Omental fat pad (tissue), 4 donors: ENCODE measurements around the gene SFXN3. TPM values are rescaled to one million over a fixed set of nuclear protein-coding genes. Genes with fewer than 3 reads are reported as not detected.

ENCODE experiments used
- ATAC-seq: fragments of 150-250 bp; one replicate; pipeline ENCODE4 v1.9.1; 2016; ENCODE audit warnings: mild to moderate bottlenecking, moderate library complexity; ENCODE audit not compliant: low FRiP score
- DNase-seq: peaks from one replicate; pipeline ENCODE4 v3.0.0-alpha.2; 2019; ENCODE audit warnings: low spot score
- total RNA-seq, 4 donors: library from RNA; depleted of rRNA; stranded (reverse); fragments of >200 nt; gene quantifications; one replicate each; pipeline ENCODE4 v1.1.0, GENCODE V29; 2016
- TF ChIP-seq, protein P1 (sequence below), 3 donors: fragments of 450-650 bp; IDR thresholded peaks; one replicate each; pipeline ENCODE4 v1.5.1; 2016 to 2017; ENCODE audit warnings: antibody characterized with exemption in 3 of 3, mild to moderate bottlenecking in 3 of 3, moderate library complexity in 2 of 3

SFXN3 gene
- total RNA-seq, 4 donors from 2014 or later = 54.8 to 97.3 (median 71.2) TPM

DNA sequence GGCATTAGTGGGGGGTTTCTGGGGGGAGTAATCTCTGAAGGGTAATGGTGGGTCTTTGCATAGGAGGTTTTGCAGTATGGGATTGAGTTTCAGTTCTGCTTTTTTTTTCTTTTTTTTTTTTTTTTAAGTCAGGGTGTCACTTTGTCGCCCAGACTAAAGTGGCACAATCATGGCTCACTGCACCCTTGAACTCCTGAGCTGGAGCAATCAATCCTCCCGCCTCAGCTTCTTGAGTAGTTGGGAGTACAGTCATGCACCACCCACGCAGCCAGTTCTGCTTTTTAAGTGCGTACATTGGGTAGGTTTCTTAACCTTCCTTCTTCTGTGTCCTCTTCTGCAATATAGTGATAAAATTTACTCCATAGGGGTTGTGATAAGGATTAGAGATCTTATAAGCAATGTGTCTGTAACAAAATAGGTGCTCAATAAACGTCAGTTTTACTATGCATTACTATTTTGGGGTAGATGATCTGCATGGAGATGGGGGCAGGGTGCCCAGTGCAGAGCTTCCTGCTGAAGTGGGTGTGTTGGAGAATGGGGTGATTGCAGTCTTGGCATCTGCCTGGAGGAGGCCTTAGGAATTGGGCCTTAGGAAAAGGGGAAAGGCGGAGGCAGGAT lies 40.3 kb downstream of the SFXN3 start:
- ATAC-seq (no peak), DNase-seq (no peak)
- TF ChIP-seq, protein P1, sequence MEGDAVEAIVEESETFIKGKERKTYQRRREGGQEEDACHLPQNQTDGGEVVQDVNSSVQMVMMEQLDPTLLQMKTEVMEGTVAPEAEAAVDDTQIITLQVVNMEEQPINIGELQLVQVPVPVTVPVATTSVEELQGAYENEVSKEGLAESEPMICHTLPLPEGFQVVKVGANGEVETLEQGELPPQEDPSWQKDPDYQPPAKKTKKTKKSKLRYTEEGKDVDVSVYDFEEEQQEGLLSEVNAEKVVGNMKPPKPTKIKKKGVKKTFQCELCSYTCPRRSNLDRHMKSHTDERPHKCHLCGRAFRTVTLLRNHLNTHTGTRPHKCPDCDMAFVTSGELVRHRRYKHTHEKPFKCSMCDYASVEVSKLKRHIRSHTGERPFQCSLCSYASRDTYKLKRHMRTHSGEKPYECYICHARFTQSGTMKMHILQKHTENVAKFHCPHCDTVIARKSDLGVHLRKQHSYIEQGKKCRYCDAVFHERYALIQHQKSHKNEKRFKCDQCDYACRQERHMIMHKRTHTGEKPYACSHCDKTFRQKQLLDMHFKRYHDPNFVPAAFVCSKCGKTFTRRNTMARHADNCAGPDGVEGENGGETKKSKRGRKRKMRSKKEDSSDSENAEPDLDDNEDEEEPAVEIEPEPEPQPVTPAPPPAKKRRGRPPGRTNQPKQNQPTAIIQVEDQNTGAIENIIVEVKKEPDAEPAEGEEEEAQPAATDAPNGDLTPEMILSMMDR (IDR thresholded peaks at IDR 0.05) = no peak

DNA sequence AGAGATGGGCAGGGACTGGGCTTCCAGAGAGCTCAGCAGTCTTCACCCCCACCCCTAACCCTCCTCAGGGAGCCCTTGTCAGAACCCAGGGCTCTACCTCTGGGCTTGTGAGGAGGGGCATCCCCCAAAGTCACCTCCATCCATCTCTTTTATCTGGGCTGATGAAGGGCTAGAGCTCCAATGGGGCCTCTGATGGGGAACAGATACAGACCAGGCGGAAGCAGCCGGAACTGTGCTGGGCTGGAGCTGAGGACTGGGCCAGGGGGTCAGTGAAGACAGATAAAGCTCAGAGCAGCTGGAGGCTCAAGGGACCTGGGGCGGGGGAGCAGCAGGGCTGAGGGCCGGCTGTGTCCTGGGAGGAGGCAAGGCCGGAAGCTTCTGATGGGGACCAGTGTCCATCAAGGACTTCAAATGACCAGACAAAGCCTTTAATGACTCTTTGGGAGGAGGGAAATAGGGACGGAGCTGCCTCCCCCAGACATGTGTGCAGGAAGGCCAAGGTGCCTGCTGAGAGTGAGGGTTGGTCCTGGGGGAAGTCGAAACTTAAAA lies 40.9 kb downstream of the SFXN3 start:
- TF ChIP-seq, protein P1 (IDR thresholded peaks at IDR 0.05) = no peak
- ATAC-seq (no peak), DNase-seq (no peak)

DNA sequence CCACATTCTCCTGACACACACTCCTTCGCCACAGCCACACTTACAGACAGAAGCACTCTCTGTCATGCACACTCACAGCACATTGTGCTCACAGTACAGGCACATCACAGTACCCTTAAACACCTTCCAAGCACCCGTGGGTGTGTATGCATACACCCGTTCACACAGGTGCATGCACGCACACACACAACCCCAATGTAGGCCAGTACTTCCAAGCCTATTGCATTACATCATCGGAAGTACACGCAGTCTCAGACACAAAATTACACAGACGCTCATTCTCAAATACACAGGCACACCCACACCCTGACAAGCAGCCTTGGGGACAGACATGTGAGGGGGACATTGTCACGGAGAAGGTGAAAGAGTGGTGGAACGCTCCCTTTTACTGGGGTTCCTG lies 41.9 kb downstream of the SFXN3 start:
- TF ChIP-seq, protein P1 (IDR thresholded peaks at IDR 0.05) = no peak
- ATAC-seq = no peak
- DNase-seq = no peak

DNA sequence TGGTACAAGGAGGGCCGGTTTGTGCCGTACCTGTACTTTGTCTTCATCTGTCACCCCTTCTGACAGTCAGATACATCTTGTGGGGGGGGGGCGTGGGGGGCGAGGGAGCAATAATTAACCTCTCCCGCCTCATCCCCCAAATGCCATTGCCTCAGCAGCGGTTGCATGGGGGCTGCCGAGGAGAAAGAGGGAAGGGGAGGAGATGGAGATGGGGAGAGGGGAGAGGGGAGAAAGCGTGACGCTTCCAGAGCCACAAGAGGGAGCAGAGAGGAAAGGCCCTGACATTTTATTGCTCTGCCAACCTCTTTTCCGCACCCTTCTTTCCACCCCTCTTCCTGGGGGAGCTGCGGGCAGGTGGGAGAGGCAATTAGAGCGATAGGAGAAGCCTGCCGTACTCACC lies 42.6 kb downstream of the SFXN3 start:
- ATAC-seq (no peak), DNase-seq (no peak)
- TF ChIP-seq, protein P1 (IDR thresholded peaks at IDR 0.05) = no peak

DNA sequence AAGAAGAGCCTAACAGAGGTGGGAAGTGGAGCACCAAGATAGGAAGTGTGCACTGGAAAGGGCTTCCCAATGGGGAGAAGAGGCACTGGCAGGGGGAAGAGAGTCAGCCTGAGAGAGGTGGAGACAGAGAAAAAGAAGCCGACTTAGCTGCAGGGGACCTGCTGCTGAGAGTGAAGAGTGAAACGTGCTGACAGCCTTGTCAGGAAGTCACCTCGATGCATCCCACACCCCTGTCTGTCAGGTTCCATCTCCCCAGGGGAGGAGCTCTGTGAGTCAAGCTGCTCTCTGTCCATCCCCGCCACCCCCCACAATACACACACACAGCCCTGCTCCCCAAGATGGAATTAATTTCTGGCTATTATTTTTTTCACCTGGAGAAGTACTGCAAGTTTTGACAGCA lies 44.7 kb downstream of the SFXN3 start:
- ATAC-seq = no peak
- TF ChIP-seq, protein P1 (IDR thresholded peaks at IDR 0.05) = no peak
- no peak for DNase-seq

DNA sequence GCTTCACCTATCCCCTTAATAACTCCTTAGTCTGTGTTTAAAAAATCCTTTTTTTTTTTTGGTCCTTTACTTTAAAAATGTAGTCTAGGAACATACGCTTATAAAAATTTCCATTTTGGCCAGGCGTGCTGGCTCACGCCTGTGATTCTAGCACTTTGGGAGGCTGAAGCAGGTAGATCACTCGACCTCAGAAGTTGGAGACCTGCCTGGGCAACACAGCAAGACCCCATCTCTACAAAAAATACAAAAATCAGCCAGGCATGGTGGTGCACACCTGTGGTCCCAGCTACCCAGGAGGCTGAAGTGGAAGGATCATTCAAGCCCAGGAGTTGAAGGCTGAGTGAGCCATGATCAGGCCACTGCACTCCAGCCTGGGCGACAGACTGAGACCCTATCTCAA lies 45.6 kb downstream of the SFXN3 start:
- DNase-seq = no peak
- TF ChIP-seq, protein P1 (IDR thresholded peaks at IDR 0.05) = no peak
- ATAC-seq = no peak

DNA sequence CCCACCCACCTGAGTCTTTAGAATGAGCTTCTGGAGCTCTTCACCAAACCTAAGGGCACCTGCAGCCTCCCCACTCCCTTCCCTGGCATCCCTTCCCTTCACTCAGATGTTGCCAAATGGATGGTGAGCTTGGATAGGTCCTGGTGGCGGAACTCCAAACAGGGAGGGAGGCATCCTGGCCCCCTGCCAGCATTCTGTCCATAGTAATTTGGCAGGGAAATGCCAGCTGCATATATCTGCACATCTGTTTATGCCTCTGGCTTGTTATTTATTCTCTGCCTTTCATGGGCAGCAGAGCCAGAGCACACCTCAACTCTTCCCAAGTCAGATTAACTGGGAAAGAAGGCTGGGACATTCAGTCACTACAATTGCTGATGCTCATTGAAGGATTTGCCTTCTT lies 48.8 kb downstream of the SFXN3 start:
- DNase-seq (no peak), ATAC-seq (no peak)
- TF ChIP-seq, protein P1 (IDR thresholded peaks at IDR 0.05) = no peak
